Measurements from ENCODE around the gene NOC3L. TPM values are rescaled to one million over a fixed set of nuclear protein-coding genes. Genes with fewer than 3 reads are reported as not detected.

NOC3L gene
- total and polyA plus RNA-seq, 9 of the 15 experiments (the other 6 are each of a cell fraction or from before 2014, with no cell fraction given): 23.8 to 57.6 (median 32.6) TPM

- POLR2A ChIA-PET: interaction anchor here (0.6 to 0.7 kb wide), 2 partner anchors 244 to 329 kb away, joined by 3 read pairs; no protein-coding TSS in a partner anchor
- no peak overlapping the region for H3K27ac ChIP-seq (ENCODE audit: extremely low read depth, low read depth, low read length)
- BruUV-seq (replicated peaks): no TSS peak
Measured at GRCh38 chr10:94324609-94325233, 38.0 kb downstream of the NOC3L start.

More at GRCh38 chr10:94324609-94325233, 38.0 kb downstream of the NOC3L start:
- Histone ChIP-seq H3K9me3 (replicated peaks; ENCODE audit: control insufficient read depth, insufficient read depth, low read depth, low read length) (no peaks in the 10 kb centered on the region), H3K4me2 (ENCODE audit: insufficient read depth, low read length) (no peak overlapping the region), H2AFZ (ENCODE audit: low read depth, low read length) (no peak overlapping the region), H3K79me2 (ENCODE audit: control insufficient read depth, insufficient read depth, low read length) (no peaks in the 10 kb centered on the region), H3K9me1 (ENCODE audit: control insufficient read depth, insufficient read depth, low read length) (no peaks in the 10 kb centered on the region), H3K27me3 (ENCODE audit: control insufficient read depth in 2 of 2, insufficient read depth in 2 of 2, low read length in 2 of 2) (no peaks in the 10 kb centered on the region), H4K20me1 (replicated peaks; ENCODE audit: control insufficient read depth, insufficient read depth, low read length) (no peaks in the 10 kb centered on the region), H3K36me3 (ENCODE audit: control insufficient read depth, insufficient read depth, low read length) (peaks cover 63% of the 10 kb centered on the region; the same call in 1 of the 3 replicates), H3K9ac (ENCODE audit: insufficient read depth in 1 of 2, low read depth in 2 of 2, low read length in 2 of 2) (no peak overlapping the region), H3K4me1 (replicated peaks in 1 of 2; ENCODE audit: control insufficient read depth in 2 of 2, insufficient read depth in 2 of 2, low read length in 2 of 2) (no peaks in the 10 kb centered on the region), H3K4me3 (no peak overlapping the region)
- FAIRE-seq (no peak), DNase-seq (ENCODE audit: extremely low read depth in 1 of 4, low spot score in 3 of 4) (no peak), ATAC-seq (no peak)
- intact Hi-C loops (cut with micrococcal nuclease) (no loop called here), in situ Hi-C loops (cut with MboI) (no loop called here)
- WGBS (ENCODE audit: insufficient coverage, low coverage, missing lambda C conversion rate): 92% methylated on average over 6 of the region's 7 CpGs
- TF ChIP-seq JUND (IDR thresholded peaks at IDR 0.05; ENCODE audit: borderline replicate concordance, low read depth, low read length) (no peak), JUND (tag; IDR thresholded peaks at IDR 0.05; ENCODE audit: borderline replicate concordance, low read depth, low read length) (no peak), SAFB (IDR thresholded peaks at IDR 0.05; ENCODE audit: borderline replicate concordance, low read depth, low read length) (no peak), CTBP1 (IDR thresholded peaks at IDR 0.05; ENCODE audit: borderline replicate concordance) (no peak), ZBTB34 (CRISPR knock-in tag; IDR thresholded peaks at IDR 0.05) (no peak), CBX8 (IDR thresholded peaks at IDR 0.05; ENCODE audit: borderline replicate concordance, extremely low read depth, low read depth, low read length, poor library complexity, severe bottlenecking) (no peak), FOS (IDR thresholded peaks at IDR 0.05; ENCODE audit: extremely low read depth, insufficient read length) (no peak), SRSF3 (IDR thresholded peaks at IDR 0.05; ENCODE audit: insufficient read depth, low read length) (no peak)
- CTCF ChIA-PET (ENCODE audit: low intra/inter-chr PET ratio): no interaction called here
